HG03575 (cell line): ENCODE measurements around the gene WDR1.

ENCODE experiments used
- ATAC-seq: cut with Tn5 transposase; IDR thresholded peaks from one replicate; pipeline ENCODE4 v1.9.1; 2021; ENCODE audit not compliant: unreplicated experiment, insufficient number of reproducible peaks, low FRiP score; ENCODE audit errors: extremely low read depth

Gene WDR1

GRCh38 chr4:10116569-10117358, at the start of gene WDR1:
Gene WDR1 (minus strand): TSS chr4:10116799. CDS start chr4:10116666, 133 bp downstream.
- peak; percentile 58 for ATAC-seq

DNA sequence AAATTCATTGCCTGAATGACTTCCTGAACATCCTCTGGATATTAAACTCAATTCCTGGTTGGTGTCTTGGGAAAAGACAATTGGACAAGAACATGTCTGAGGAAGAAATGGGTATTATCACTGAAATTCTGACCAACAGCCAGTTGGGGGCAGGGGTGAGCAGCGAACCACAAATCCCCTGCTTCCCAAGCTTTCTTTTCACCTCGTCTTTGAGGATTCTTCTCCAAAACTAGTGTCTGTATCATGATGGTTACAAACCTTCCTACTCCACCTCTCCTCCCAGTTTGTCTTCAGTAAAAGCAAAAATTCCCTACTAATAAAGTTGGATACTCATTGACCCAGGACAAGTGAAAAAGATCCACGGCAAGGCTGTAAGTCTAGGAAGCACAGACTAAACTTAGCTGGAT, 48.3 kb upstream of the WDR1 start:
- ATAC-seq = no peak

- ATAC-seq = no peak
These were observed 46.7 kb upstream of the WDR1 start for GRCh38 chr4:10163296-10163695.

- no peak for ATAC-seq
These were observed 45.9 kb upstream of the WDR1 start for GRCh38 chr4:10162341-10163000.

DNA sequence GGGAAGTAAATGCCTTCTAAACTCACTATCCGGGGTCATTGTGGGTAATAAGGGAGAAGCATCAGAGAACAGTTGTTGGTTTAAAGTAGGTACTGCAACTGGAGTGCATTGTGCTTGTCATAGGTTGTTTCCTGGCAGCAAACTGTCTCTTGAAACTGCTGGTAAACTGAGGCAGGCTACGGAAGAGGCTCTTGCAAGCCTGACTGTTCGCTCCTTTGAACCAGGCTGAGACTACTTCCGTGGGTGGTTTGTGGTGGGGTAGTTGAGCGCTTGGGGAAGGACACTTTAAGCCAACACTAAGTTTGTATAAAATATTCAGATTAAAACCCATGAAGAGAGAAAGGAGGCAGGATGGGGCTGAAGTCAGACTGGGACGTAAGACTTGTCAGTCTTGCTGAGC, 45.2 kb upstream of the WDR1 start:
- ATAC-seq = no peak

DNA sequence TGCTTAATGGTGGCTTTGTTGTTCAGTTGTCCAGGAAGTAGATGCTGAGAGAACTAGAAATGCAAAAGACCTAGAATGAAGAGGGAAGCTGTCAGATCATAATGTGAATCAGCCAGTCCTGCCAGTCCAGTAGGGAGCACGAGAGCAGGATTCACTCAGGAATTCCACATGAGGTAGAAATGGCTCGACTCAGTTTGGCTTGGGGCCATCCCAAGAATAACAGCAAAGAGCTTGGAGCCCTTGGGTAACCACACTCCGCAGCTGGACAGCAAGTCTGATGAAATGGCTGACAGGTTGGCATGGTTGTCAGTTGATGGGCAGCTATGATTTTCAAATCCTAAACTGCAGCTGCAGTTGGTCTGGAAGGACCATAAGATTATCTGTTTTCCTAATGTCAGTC, 44.5 kb upstream of the WDR1 start:
- no peak for ATAC-seq

- no peak for ATAC-seq
These were observed 43.8 kb upstream of the WDR1 start for GRCh38 chr4:10160281-10160856.

DNA sequence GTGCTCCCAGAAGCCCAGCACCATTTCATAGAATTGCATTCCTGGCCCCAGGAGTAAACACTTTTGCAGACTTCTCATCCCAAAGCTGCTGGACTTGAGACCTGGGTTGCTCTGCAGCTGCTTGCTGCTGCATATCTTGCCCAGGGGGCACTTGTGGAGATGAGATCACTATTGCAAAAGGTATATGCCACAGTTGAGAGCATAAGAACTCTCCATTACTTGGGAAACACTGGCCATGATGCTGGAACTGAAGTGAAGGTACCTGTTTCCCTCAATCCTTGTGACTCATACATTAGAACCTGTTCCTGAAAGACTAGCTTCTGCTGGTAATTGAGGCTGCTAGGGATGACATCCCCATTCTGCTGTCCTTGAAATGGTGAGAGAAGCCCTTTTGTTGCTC, 43.1 kb upstream of the WDR1 start:
- no peak for ATAC-seq

- no peak for ATAC-seq
These were observed 41.8 kb upstream of the WDR1 start for GRCh38 chr4:10158333-10158942.

GRCh38 chr4:10157478-10158332, 41.1 kb upstream of the WDR1 start:
- ATAC-seq = no peak

DNA sequence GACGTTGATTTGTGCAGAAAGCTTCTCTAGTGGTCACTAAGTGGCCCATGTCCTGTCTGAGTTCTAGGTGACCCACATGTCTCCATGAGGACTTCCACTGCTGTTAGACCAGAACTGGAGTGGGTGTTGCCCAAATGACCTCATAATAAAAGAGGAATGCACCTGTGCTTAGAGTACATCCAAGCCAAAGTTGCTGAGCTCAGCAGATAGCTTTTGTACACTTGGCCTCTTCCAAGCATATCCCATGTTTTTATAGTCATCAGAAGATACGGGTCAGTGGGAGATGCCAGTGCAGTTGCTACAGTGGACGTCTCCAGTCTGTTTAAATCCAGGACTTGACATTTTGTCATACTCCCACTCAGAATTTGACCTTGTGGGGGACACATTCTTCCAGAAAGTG, 37.6 kb upstream of the WDR1 start:
- no peak for ATAC-seq

- ATAC-seq = no peak
These were observed 36.6 kb upstream of the WDR1 start for GRCh38 chr4:10153161-10153560.

- ATAC-seq = peak; percentile 31
These were observed 34.6 kb upstream of the WDR1 start for GRCh38 chr4:10151182-10151581.

GRCh38 chr4:10144966-10145365, 28.4 kb upstream of the WDR1 start:
- no peak for ATAC-seq

DNA sequence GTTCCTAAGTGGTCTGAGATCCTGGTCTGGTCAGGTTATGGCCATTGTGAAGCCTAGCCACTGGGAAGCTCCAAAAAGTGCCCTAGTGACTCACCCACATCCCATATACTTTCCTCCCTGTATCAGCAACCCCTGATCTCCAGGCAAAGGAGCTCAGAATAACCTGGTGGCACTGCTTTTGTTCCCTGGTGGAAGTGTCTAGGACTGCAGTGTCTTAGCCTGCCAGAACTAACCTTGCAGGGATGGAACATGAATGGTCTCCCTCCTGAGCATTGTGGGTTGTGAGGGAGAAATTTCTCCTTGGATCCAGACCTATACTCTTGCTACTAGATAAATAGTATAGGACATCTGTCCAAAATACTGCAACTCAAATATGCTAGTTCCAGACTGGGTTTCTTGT, 27.9 kb upstream of the WDR1 start:
- no peak for ATAC-seq

- ATAC-seq = no peak
These were observed 26.6 kb upstream of the WDR1 start for GRCh38 chr4:10143171-10143570.

- no peak for ATAC-seq
These were observed 24.5 kb upstream of the WDR1 start for GRCh38 chr4:10140866-10141759.

DNA sequence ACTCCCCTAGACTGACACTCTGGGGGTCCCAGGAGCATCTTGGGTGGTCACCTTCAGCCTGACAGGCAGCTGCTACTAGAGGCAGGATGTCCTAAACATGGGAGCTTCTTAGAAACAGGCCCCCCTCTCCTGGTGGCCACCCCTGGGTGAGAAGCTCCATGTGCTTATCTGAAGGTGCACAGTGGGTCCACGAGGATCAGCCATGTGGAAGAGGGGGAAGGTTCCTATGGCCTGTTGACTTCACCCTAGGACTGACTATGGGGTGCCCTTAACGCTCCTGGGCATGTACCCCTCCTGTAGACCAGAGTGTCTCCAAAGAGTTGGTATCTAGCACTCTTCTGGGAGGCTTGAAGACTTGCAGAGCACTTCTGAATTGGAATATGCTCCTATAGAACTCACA, 22.9 kb upstream of the WDR1 start:
- no peak for ATAC-seq
